Endothelial cell of umbilical vein (primary cell): ENCODE measurements around the gene HS6ST2. TPM values are rescaled to one million over a fixed set of nuclear protein-coding genes. Genes with fewer than 3 reads are reported as not detected.

Experiments
- BruUV-seq: library from RNA; stranded (reverse); fragments of 400-500 nt; replicated peaks from 2 replicates; lab custom pipeline; 2021; lab: Mats Ljungman, UMichigan
- CTCF ChIA-PET: fragments of 300-600, 350-600 bp; sonication (Branson Sonifier 250); formaldehyde crosslinking; loops from one replicate; lab custom pipeline; 2021; ENCODE audit warnings: antibody characterized with exemption, inconsistent platforms; lab: Charles Lee
- POLR2A ChIA-PET: fragments of 300-600, 350-600 bp; sonication (Branson Sonifier 250); formaldehyde crosslinking; loops from one replicate; lab custom pipeline; 2021; ENCODE audit warnings: antibody characterized with exemption, inconsistent platforms; lab: Charles Lee
- DNase-seq: peaks from one replicate; pipeline ENCODE4 v3.0.0-alpha.2; 2011; ENCODE audit warnings: low read depth, low spot score
- FAIRE-seq: peaks from 2 replicates; lab custom pipeline; 2011; peaks lifted over from hg19 to GRCh38; lab: Jason Lieb, UNC
- H2AFZ ChIP-seq: 2 replicates; pipeline ENCODE4 v1.6.0; 2012; ENCODE audit warnings: low read depth, low read length, control low read depth, inconsistent platforms
- H3K27ac ChIP-seq: 2 replicates; pipeline ENCODE4 v1.5.1; 2011; ENCODE audit warnings: low read depth, mild to moderate bottlenecking, control low read depth, low read length, moderate library complexity; ENCODE audit not compliant: insufficient read depth
- H3K27me3 ChIP-seq, 2 experiments: 2 replicates each; pipeline versions ENCODE4 v1.6.0 to v1.6.1; 2011; ENCODE audit warnings: low read length in 2 of 2, mixed read lengths in 1 of 2; ENCODE audit not compliant: control insufficient read depth in 2 of 2, insufficient read depth in 2 of 2
- H3K36me3 ChIP-seq, 2 experiments: 2 replicates in 1 of 2; 3 replicates in 1 of 2; pipeline ENCODE4 v1.5.1; 2011; ENCODE audit warnings: low read length in 2 of 2, mild to moderate bottlenecking in 1 of 2, moderate library complexity in 1 of 2; ENCODE audit not compliant: control insufficient read depth in 2 of 2, insufficient read depth in 2 of 2; ENCODE audit errors: extremely low read depth in 1 of 2
- H3K4me1 ChIP-seq: 3 replicates; pipeline ENCODE4 v1.5.1; 2011; ENCODE audit warnings: mild to moderate bottlenecking, low read length; ENCODE audit not compliant: control insufficient read depth, insufficient read depth; ENCODE audit errors: extremely low read depth
- H3K4me2 ChIP-seq: 2 replicates; pipeline ENCODE4 v1.6.1; 2011; ENCODE audit warnings: low read length, control low read depth, mixed read lengths; ENCODE audit not compliant: insufficient read depth
- H3K4me3 ChIP-seq, 3 experiments: fragments of 200-600 bp in 1 of 3; sonication (generic), shearing (Covaris generic) in 1 of 3; replicated peaks in 1 of 3; 2 replicates each; pipeline ENCODE4 v1.5.1; 2011 to 2016; ENCODE audit warnings: control low read depth in 3 of 3, low read length in 3 of 3, mild to moderate bottlenecking in 2 of 3, inconsistent platforms in 1 of 3, low read depth in 1 of 3, moderate library complexity in 1 of 3; ENCODE audit not compliant: insufficient read depth in 1 of 3
- H3K79me2 ChIP-seq: 2 replicates; pipeline ENCODE4 v1.6.0; 2012; ENCODE audit warnings: low read length, inconsistent platforms; ENCODE audit not compliant: control insufficient read depth, insufficient read depth
- H3K9ac ChIP-seq: replicated peaks from 2 replicates; pipeline ENCODE3; 2011; ENCODE audit warnings: low read length, control low read depth; ENCODE audit not compliant: insufficient read depth; ENCODE audit errors: extremely low read depth
- H3K9me1 ChIP-seq: replicated peaks from 3 replicates; pipeline ENCODE4 v1.6.0; 2011; ENCODE audit warnings: mild to moderate bottlenecking, low read length; ENCODE audit not compliant: control insufficient read depth, insufficient read depth; ENCODE audit errors: extremely low read depth
- H3K9me3 ChIP-seq: replicated peaks from 2 replicates; pipeline ENCODE4 v1.5.1; 2012; ENCODE audit warnings: low read length, inconsistent platforms; ENCODE audit not compliant: control insufficient read depth, insufficient read depth
- H4K20me1 ChIP-seq: replicated peaks from 2 replicates; pipeline ENCODE3; 2011; ENCODE audit warnings: mild to moderate bottlenecking, low read length; ENCODE audit not compliant: control insufficient read depth, insufficient read depth; ENCODE audit errors: extremely low read depth
- FOS ChIP-seq: IDR thresholded peaks from 2 replicates; pipeline ENCODE4 v1.6.1; 2011; ENCODE audit warnings: mild to moderate bottlenecking, low read length, moderate library complexity, borderline replicate concordance; ENCODE audit not compliant: insufficient read depth
- GATA2 ChIP-seq: IDR thresholded peaks from 2 replicates; pipeline ENCODE4 v1.7.0; 2011; ENCODE audit warnings: low read depth, mild to moderate bottlenecking, moderate library complexity, mixed read lengths, low read length; ENCODE audit not compliant: insufficient read length, insufficient read depth
- MYC ChIP-seq: IDR thresholded peaks from one replicate; pipeline ENCODE4 v1.6.1; 2011; ENCODE audit warnings: mild to moderate bottlenecking, low read depth, low read length
- POLR2A ChIP-seq: IDR thresholded peaks from 2 replicates; pipeline ENCODE4 v1.6.1; 2012; ENCODE audit warnings: low read depth, mild to moderate bottlenecking, control low read depth, low read length
- POLR2AphosphoS5 ChIP-seq: IDR thresholded peaks from 2 replicates; pipeline ENCODE4 v1.6.1; 2012; ENCODE audit warnings: low read depth, mild to moderate bottlenecking, control low read depth, low read length, moderate library complexity; ENCODE audit not compliant: insufficient read depth
- dilution Hi-C: fragments of 300-500 bp; cut with MboI; formaldehyde crosslinking; loops from one replicate; pipeline ENCODE4 v1.15.0; 2019; ENCODE audit warnings: low sequenced_read_pairs; ENCODE audit not compliant: extremely low pct_ligation_motif_present
- intact Hi-C: fragments of 100-400 bp; cut with micrococcal nuclease; formaldehyde crosslinking; loops from one replicate; pipeline ENCODE4 v1.10.0; 2022
- polyA plus RNA-seq, 4 experiments: library from polyadenylated mRNA; depleted of rRNA in 3 of 4; stranded (reverse) in 3 of 4; unstranded in 1 of 4; fragments of >200 nt; gene quantifications; 2 replicates each; pipeline versions ENCODE4 v1.2.1 to v1.2.3, GENCODE V29; 2011 to 2012; ENCODE audit warnings: missing spikeins in 1 of 4
- total RNA-seq: library from RNA; stranded (reverse); gene quantifications from 2 replicates; pipeline ENCODE4 v1.2.3, GENCODE V29; 2021
- TF ChIP-seq, protein P1 (sequence below), 2 donors: IDR thresholded peaks; 1 replicate in 1 of 2; 2 replicates in 1 of 2; pipeline ENCODE4 v1.5.1; 2011; ENCODE audit warnings: low read length in 2 of 2, mild to moderate bottlenecking in 2 of 2, moderate library complexity in 2 of 2, control low read depth in 1 of 2, inconsistent platforms in 1 of 2, low read depth in 1 of 2; ENCODE audit not compliant: insufficient read depth in 1 of 2; ENCODE audit errors: extremely low read depth in 1 of 2
- TF ChIP-seq, protein P2 (sequence below): IDR thresholded peaks from 2 replicates; pipeline ENCODE4 v1.6.1; 2011; ENCODE audit not compliant: insufficient read depth, insufficient read length

Gene HS6ST2
- total and polyA plus RNA-seq, 2 donors (not counting 3 experiments of a cell fraction or from before 2014, with no cell fraction given) = 0.49 to 0.84 TPM

DNA sequence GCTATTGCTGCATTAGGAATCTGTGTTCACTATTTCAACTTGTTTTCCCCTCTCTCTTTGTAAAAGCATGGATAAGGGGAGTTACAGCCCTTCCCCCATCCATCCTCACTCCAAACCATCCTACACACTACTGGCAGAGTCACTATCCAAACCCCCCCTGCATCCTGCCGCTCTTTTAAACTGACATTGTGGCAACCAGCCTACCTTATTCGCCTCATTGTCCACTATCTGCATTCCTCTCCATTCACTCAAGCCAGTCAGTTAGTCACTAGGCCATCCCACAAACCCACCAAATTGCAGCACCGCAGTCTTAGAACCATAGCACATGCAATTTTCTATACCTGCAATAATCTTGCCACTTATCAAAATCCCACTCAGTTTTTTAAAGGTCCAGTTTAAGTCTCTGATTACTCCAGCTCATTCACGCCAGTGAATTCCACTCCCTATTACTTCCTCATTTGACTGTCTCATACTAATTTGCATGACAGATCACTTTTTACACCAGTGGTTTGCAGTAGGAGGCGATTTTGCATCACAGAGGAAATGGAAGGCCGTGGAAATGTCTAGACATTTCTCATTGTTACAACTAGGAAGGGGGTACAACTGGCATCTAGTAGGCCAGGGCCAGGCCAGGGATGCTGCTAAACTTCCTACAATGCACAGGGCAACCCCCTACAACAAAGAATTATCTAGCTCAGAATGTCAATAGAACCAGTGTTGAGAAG is 181.8 kb downstream of the HS6ST2 start:
- ChIA-PET POLR2A (no interaction called here), CTCF (no interaction called here)
- Histone ChIP-seq H3K27ac (no peak overlapping the region), H3K36me3 (no peaks in the 10 kb centered on the region), H3K4me1 (no peaks in the 10 kb centered on the region), H3K4me2 (no peak overlapping the region), H3K4me3 (no peak overlapping the region), H4K20me1 (no peaks in the 10 kb centered on the region), H3K9ac (no peak overlapping the region), H3K9me3 (no peaks in the 10 kb centered on the region), H3K9me1 (no peaks in the 10 kb centered on the region), H3K27me3 (no peaks in the 10 kb centered on the region), H3K79me2 (no peaks in the 10 kb centered on the region), H2AFZ (no peak overlapping the region)
- dilution Hi-C loops (no loop called here), intact Hi-C loops (no loop called here)
- TF ChIP-seq MYC = no peak
- no peak for TF ChIP-seq POLR2A
- TF ChIP-seq, protein P1, sequence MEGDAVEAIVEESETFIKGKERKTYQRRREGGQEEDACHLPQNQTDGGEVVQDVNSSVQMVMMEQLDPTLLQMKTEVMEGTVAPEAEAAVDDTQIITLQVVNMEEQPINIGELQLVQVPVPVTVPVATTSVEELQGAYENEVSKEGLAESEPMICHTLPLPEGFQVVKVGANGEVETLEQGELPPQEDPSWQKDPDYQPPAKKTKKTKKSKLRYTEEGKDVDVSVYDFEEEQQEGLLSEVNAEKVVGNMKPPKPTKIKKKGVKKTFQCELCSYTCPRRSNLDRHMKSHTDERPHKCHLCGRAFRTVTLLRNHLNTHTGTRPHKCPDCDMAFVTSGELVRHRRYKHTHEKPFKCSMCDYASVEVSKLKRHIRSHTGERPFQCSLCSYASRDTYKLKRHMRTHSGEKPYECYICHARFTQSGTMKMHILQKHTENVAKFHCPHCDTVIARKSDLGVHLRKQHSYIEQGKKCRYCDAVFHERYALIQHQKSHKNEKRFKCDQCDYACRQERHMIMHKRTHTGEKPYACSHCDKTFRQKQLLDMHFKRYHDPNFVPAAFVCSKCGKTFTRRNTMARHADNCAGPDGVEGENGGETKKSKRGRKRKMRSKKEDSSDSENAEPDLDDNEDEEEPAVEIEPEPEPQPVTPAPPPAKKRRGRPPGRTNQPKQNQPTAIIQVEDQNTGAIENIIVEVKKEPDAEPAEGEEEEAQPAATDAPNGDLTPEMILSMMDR (IDR thresholded peaks at IDR 0.05; ENCODE audit: extremely low read depth in 1 of 2, insufficient read depth in 1 of 2, low read depth in 1 of 2, low read length in 2 of 2) = no peak
- TF ChIP-seq, protein P2, sequence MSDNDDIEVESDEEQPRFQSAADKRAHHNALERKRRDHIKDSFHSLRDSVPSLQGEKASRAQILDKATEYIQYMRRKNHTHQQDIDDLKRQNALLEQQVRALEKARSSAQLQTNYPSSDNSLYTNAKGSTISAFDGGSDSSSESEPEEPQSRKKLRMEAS = no peak
- no peak for TF ChIP-seq FOS
- TF ChIP-seq GATA2 = no peak
- no peak for TF ChIP-seq POLR2AphosphoS5
- no peak for DNase-seq
- no peak for FAIRE-seq
- BruUV-seq = no TSS peak
